Measurements from ENCODE around the gene IL17A. TPM values are rescaled to one million over a fixed set of nuclear protein-coding genes. Genes with fewer than 3 reads are reported as not detected.

IL17A gene
- total RNA-seq, 2 donors from 2014 or later = not detected

DNA sequence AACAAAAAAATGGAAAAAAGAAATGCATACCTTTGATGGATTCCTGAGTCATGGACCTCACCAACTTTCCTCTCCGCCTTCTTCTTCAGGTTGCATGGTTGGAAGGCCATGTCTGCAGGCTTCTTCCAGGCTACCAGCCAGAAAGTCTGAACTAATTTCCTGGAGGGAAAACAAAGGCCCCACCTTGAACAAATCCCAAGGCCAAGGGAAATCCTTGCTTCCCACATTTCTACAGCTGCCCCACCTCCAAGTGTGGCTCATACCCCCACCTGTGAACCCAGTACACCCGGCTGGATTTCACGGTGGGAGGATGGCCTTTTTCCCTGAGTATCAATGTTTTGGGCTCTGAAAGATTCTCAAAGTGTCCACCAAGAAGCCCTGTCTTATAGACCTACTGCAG, 22.4 kb downstream of the IL17A start:
- DNase-seq (ENCODE audit: low spot score) = no peak
- intact Hi-C loops (cut with DNase I) = no loop called here

DNA sequence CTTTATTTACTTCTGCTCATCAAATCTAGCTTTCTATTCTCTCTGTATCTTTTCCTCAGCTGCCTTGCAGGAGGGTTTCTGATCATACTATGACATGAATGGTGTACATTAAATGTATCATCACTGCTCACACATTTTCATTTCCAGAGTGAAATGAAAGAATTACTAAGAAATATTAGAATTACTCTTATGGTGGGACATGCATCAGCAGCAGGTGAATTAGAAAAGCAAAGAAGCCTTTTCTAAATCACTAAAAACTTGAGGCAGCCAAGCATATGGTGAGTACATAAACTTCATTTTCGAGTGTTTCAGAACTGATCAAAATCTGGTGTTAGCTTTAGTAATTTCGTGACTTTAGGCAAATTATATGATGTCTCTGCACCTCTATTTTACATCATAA, 23.6 kb downstream of the IL17A start:
- intact Hi-C loops (cut with DNase I) = loop anchor here in 1 of 2 donors (5.0 kb wide), 1 partner anchor 1312 kb away; no protein-coding TSS in a partner anchor

DNA sequence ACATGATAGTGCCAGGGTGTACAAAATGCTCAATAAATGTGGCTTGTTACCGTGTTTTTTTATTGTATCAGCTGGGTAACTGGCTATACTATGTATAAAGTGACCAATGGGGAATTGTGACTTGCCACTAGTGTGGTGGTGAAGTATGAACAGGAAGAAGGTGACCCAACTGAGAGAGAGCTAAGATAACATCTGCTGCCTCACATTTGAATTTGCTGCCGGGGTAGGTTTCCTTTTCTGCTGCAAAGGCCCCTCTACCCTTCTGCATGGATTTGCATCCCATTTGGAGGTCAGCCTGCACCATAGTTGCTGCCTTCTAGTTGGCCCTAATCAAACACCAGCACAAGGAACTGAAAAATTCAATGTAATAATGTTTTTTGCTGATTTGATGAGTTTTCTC, 24.1 kb downstream of the IL17A start:
- no peak for DNase-seq (ENCODE audit: low spot score)
- intact Hi-C loops (cut with DNase I) = loop anchor here in 1 of 2 donors (5.0 kb wide), 1 partner anchor 1313 kb away; no protein-coding TSS in a partner anchor

More for the DNA sequence above, 23.6 kb downstream of the IL17A start:
- DNase-seq (ENCODE audit: low spot score) = no peak

DNA sequence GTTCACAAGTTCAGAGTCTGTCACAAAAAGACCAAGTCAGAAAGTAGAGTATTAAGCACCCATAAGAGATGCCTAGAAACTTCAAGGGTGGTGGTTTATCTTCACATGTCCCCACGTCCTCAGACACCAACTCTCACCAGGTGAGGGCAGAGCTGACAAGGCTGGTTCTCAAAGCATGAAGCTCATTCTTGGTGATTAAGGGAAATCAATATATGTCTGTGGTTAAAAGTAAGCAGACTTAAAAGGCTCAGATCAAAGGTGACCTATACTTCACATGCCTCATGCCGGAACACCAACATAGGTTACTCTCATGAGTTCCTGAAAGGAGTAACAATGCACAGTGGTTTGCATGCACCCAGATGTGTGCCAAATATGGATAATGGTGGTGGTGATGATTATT, 27.0 kb downstream of the IL17A start:
- no peak for DNase-seq (ENCODE audit: low spot score)
- intact Hi-C loops (cut with DNase I) = loop anchor here in 1 of 2 donors (5.0 kb wide), 1 partner anchor 1316 kb away; no protein-coding TSS in a partner anchor

DNA sequence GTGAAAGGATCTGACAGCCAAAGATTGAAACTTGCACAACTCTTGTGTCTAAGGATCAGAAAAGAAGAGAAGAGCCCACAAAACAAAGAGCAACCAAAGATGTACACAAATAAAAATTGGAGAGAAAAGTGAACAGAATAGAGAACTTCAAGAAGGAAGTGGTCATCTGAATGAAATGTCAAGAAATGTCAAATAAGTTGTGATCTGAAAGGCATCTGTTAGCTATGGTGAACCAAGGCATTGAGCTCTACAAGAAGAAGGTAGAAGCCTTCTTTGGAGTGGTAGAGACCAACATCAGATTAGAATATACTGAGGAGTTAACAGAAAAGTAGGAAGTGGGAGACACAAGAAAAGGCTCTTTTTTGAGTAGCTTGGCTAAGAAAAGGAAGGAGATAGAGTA, 29.6 kb downstream of the IL17A start:
- DNase-seq (ENCODE audit: low spot score) = no peak
- intact Hi-C loops (cut with DNase I) = no loop called here

DNA sequence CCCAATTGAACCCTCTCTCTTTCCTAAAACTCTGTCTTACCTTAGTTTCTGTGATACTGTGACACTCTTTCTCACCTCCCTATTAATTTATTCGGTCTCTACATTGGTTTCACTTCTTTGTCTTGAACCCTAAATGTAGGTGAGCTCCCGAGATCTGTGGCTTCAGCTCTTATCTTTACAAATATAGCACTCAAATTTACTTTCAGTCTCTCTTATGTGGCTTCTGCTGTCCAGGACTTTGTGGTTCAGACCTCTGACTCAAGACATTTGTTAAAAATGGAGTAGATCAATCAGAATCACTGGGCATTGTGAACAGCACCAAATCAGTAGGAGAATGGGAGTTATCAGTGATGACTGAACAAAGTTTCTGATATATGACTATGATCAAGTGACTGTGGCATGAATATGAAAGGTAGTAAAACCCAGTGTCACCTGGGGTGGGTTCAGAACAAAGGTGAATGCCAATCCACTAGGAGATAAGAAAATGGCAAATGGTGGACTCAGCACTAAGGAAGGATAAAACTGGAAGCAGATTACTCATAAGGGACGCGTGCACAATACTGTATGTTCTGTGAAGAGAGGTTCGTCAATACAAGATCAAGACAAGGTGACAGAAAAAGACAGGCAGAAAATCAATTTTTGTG, 30.9 kb downstream of the IL17A start:
- no peak for DNase-seq (ENCODE audit: low spot score)

DNA sequence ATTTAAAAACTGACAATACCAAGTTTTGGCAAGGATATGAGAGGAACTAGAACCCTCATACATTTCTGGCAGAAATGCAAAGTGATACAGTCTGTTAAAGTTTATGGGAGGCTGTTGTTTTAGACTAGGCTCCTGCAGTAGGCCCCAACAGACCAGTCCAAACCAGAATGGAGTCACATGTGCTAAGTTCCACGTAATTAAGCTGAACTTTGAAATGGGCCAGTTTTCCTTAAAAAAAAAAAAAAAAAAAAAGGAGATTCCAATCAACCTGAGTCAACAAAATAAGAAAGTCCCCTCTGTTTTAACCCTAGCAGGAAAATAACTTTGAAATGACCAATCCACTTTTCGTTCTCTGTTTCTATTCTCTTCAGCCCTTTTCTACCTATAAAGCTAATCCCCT, 31.6 kb downstream of the IL17A start:
- intact Hi-C loops (cut with DNase I) = no loop called here
- no peak for DNase-seq (ENCODE audit: low spot score)

More for the DNA sequence above, 30.9 kb downstream of the IL17A start:
- intact Hi-C loops (cut with DNase I) = no loop called here

DNA sequence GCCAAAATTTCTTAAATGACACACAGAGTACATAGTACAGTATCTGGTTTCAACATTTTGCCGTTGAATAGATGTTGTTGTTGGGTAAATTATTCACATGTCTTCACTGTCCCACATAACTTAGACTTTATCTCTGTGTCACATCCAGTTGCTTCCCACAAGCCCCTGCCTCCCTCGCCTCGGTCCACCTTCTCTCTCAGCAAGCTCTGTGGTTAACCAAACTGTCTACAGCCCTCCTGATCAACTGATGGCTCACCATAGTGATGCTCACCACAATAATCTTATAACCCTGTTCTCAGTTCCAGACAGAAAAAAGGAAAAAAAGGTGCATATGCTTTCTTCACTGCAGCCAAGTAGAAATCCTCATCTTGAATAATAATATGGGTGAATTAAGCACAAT, 35.1 kb downstream of the IL17A start:
- DNase-seq (ENCODE audit: low spot score) = no peak
- intact Hi-C loops (cut with DNase I) = no loop called here

DNA sequence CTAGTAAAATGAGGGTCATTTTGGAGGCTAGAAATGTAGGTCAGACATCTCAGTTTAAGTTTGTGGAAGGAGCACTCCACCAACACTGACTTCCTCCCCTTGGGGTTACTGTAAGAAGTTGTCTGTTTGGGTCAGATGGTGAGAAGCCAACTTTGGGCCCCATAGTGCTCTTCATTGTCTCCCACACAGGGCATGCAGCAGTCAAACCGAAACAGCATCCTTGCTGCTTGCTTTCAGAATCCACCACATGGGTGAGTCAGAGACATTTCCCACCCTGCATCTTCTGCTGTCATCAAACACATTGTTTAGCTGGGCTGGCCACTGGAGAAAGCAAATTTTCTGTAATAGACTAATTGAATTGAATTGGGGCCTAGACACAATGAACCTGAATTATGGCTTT, 41.3 kb downstream of the IL17A start:
- no peak for DNase-seq (ENCODE audit: low spot score)
- intact Hi-C loops (cut with DNase I) = no loop called here

DNA sequence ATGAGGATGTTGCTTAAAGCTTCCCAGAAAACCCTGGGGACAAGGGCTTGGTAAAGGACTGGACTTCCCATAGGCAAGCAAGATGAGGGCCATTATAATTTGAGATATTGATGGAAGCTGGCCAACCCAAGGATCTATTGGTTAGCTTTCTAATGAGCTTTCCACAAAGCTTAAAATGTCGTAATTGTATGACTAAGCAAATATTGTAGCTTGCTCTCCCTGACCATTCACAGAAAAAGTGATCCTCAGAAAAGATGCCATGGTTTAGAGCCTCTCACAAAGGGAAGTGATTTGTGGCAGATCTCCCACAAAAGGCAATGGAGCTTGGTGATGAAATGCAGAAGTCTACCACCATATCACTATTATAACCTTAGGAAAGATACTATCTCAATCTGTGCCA, 44.5 kb downstream of the IL17A start:
- intact Hi-C loops (cut with DNase I) = loop anchor here (10.0 kb wide), 1 partner anchor 126 kb away; no protein-coding TSS in a partner anchor

DNA sequence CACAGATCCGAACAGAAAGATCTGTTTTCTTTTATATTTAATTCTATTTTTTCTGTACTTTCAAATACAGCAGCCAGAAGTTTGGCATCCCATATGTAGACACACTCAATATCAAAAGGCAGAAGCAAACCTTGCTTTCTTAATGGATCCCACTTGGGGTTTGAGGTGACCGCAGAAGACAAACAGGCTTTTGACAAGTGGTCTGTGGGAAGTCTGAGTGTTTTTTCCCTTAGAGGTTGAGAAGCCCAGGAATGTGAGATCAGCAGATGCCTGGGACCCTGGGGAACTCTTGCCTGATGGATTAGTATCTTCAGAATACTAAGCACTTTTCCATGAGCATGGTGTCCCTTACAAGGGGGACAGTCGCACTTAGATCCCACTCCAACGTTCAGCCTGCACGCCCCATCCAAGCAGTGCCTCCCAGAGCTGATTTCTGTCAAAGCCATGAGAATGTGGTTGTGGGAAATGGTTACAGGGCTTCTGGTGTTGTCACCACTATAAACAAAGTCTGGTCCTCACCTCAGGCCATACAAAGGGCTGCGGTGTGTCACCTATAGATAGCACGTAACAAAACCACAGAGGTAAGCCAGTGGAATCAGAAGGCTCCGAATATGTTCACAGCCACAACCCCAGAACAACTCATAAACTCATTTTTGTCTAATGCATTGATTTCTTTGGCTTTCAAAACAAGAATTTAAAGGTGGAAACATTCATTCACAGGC, 45.4 kb downstream of the IL17A start:
- no peak for DNase-seq (ENCODE audit: low spot score)
- intact Hi-C loops (cut with DNase I) = loop anchor here (10.0 kb wide), 1 partner anchor 127 kb away; no protein-coding TSS in a partner anchor

More for the DNA sequence above, 44.5 kb downstream of the IL17A start:
- no peak for DNase-seq (ENCODE audit: low spot score)

DNA sequence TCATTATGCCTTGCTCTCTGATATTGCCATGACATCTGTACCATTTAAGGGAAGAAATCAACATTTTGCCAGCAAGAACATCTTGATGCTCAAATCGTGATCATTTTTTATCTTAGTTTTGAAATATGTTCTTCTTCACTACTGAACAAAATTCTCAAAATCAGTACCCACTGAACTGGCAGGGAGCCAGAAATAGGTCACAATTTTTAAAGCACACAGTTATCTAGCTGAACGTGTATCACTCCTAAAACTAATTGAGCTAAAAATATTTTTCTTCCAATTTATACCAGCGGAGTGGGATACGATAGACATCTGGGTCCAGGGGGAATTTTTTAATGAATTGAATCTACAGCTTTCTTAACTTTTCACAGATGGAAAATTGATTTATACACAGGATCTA, 46.8 kb downstream of the IL17A start:
- intact Hi-C loops (cut with DNase I) = loop anchor here (10.0 kb wide), 1 partner anchor 128 kb away; no protein-coding TSS in a partner anchor

DNA sequence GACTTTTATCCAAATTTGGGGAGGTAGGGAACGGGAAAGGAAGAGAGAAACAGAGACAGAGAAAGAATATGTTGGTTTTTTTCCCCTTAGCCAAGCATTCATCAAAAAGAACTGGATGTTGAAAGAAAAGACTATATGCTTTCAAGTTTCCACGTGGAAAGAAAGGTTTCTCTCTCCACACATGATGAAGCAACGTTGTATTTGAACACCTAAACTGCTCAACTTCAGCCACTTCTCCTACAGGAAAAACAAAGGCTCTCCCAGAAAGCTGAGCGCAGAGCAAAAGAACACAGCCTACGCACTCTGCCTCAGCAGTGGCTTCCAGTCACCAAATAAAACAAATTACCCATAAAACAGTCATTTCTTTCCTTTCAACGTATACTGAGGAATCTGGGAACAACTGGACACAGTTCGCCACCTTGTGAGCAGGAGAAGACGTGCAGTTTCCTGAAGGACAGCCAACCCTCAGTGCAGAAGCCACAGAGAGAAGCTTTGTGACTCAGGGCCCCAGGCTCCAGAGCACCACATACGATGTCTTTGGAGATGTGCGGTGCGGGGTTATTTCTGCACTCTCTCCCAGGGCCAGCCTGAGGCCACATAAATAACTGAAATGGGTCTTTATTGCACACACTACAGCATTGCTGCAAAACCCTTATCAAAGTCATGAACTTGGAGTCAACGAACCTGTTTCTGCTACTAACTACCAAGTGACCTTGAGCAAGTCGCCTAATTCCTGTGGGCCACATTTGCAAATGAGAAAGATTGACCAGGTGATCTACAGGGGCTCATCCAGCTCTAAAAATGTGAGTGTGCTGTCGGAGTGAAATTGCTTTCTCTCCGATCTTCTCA, 48.0 kb downstream of the IL17A start:
- DNase-seq (ENCODE audit: low spot score) = no peak
- intact Hi-C loops (cut with DNase I) = loop anchor here (10.0 kb wide), 1 partner anchor 129 kb away; no protein-coding TSS in a partner anchor

More for the DNA sequence above, 46.8 kb downstream of the IL17A start:
- no peak for DNase-seq (ENCODE audit: low spot score)

Small RNA genes lying within 50 kb of the gene (microRNA-seq; reads per million reads assigned to microRNA genes)
- gene MIR133B (ENCODE audit: borderline microRNAs expressed in 2 of 2) = 0 to 0.26 reads per million in 2 donors
- gene MIR206 (ENCODE audit: borderline microRNAs expressed in 2 of 2) = 3.9 to 16.5 reads per million in 2 donors

Other genes starting within 250 kb of the IL17A start
- not detected for gene PKHD1, start 98.8 kb upstream of the IL17A start, total RNA-seq
- gene IL17F, start 58.1 kb downstream of the IL17A start, total RNA-seq = not detected
- gene MCM3, start 98.4 kb downstream of the IL17A start, total RNA-seq = 10 to 100 TPM; 24.5 to 25.6 TPM
- gene PAQR8, start 175.8 kb downstream of the IL17A start, total RNA-seq = 1 to 10 TPM; 3.9 TPM
- 10 to 100 TPM; 12.0 to 13.5 TPM for gene EFHC1, start 234.0 kb downstream of the IL17A start, total RNA-seq

Measured in posterior vena cava (tissue), 2 donors.